ENCODE measurements around the gene RRAS.
A peak's percentile ranks its signal among the peaks of the same experiment; 100 is the strongest.

GRCh38 chr19:49664171-49665035 is 24.5 kb upstream of the RRAS start:
- TF ChIP-seq CTCF (IDR thresholded peaks at IDR 0.05; ENCODE audit: poor library complexity, severe bottlenecking): peak; percentile 33
- no peak for TF ChIP-seq EZH2 (IDR thresholded peaks at IDR 0.05; ENCODE audit: borderline replicate concordance, insufficient read depth, low read length, poor library complexity, severe bottlenecking)
- no peak for TF ChIP-seq EP300 (conservative IDR thresholded peaks at IDR 0.05; ENCODE audit: poor library complexity, severe bottlenecking)
- peak; percentile 49 for TF ChIP-seq POLR2AphosphoS5 (IDR thresholded peaks at IDR 0.05)

Data from neural cell (in vitro differentiated cells).